ENCODE measurements around the gene MSI2.

The MSI2 gene

DNA sequence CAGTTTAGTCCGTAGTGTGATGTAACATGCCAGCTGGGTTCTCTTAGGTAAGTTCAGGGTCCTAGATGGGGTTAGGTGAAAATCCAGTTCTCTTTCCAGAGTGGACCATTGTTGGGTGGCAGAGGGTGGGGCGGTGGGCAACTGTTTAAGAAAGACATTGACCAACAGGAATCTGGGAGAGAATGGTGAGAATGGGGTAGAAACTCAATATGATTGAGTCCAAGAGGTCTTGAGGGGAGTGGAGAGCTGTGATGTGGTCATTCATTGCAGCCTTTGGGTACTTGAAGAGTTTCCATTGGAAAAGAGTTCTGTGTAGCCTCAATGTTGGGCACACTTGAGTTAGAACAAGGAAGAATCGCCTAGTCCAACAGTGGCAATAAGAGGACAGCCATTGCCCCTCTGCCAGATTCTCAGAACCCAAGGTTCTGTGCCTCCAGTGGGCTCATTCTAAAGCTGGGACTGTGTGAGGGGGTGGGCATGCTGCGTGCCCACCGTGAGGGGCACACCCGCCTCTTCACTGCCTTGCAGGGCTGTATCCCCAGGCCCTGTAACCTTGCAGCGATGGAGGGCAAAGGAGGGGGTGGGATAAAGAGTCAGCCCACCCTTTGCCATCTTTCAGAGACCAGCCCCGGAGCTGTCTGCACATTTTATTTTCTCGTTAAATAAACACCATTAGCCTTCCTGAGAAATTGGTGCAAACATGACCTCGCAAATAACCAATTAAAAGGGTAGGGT lies 280.6 kb downstream of the MSI2 start:
- no peak for TF ChIP-seq CREB1 (IDR thresholded peaks at IDR 0.05; ENCODE audit: low read depth)
- TF ChIP-seq, protein P1, sequence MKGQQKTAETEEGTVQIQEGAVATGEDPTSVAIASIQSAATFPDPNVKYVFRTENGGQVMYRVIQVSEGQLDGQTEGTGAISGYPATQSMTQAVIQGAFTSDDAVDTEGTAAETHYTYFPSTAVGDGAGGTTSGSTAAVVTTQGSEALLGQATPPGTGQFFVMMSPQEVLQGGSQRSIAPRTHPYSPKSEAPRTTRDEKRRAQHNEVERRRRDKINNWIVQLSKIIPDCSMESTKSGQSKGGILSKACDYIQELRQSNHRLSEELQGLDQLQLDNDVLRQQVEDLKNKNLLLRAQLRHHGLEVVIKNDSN (IDR thresholded peaks at IDR 0.05): no peak

DNA sequence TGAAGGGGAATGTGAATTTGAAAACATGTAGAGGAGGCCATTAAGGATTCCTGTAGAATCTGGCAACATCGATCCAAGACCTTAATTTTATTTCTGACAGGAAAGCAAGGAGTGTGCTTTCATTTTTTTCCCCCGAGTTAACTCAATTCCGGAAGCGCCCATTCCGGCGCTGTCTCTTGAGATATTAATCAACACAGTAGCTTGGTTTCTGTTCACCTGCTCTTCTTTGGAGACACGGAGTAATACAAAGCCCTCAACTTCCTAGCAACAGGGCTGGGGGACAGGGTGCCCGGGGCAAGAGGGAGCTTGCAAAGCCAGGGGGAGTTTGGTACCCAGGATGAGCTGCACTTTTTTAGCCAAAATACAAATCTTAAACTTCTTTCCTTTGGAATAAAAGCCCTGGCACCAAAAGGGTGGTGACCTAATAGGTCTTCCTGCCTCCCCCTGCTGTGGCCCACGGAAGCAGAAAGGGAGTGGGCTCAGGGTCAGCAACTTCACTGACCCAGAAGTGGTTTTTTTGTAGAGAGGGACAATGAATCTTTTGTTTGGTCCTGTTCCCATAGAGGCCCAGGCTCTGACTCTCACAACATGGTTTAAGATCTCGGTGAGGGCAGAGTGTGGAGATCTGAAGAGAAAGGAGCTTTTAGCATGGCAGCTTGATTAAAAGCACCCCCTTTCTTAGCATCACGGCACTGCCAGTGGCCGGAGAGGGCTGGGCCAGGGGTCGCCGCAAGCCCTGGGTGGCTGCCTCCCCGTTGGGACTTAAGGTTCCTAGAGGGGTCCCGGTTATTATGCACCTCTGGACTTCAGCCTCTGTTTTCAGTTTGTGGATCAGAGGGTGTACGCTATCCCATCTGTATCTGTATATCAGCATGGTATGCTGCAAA lies 281.4 kb downstream of the MSI2 start:
- TF ChIP-seq, protein P2, sequence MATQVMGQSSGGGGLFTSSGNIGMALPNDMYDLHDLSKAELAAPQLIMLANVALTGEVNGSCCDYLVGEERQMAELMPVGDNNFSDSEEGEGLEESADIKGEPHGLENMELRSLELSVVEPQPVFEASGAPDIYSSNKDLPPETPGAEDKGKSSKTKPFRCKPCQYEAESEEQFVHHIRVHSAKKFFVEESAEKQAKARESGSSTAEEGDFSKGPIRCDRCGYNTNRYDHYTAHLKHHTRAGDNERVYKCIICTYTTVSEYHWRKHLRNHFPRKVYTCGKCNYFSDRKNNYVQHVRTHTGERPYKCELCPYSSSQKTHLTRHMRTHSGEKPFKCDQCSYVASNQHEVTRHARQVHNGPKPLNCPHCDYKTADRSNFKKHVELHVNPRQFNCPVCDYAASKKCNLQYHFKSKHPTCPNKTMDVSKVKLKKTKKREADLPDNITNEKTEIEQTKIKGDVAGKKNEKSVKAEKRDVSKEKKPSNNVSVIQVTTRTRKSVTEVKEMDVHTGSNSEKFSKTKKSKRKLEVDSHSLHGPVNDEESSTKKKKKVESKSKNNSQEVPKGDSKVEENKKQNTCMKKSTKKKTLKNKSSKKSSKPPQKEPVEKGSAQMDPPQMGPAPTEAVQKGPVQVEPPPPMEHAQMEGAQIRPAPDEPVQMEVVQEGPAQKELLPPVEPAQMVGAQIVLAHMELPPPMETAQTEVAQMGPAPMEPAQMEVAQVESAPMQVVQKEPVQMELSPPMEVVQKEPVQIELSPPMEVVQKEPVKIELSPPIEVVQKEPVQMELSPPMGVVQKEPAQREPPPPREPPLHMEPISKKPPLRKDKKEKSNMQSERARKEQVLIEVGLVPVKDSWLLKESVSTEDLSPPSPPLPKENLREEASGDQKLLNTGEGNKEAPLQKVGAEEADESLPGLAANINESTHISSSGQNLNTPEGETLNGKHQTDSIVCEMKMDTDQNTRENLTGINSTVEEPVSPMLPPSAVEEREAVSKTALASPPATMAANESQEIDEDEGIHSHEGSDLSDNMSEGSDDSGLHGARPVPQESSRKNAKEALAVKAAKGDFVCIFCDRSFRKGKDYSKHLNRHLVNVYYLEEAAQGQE (IDR thresholded peaks at IDR 0.05; ENCODE audit: low read depth): no peak
- TF ChIP-seq CEBPB (IDR thresholded peaks at IDR 0.05) (no peak), EGR1 (IDR thresholded peaks at IDR 0.05) (no peak), ZBTB7A (IDR thresholded peaks at IDR 0.05; ENCODE audit: low read depth) (no peak), RAD21 (IDR thresholded peaks at IDR 0.05; ENCODE audit: low read depth) (no peak), EP300 (IDR thresholded peaks at IDR 0.05; ENCODE audit: borderline replicate concordance) (no peak), TCF12 (IDR thresholded peaks at IDR 0.05; ENCODE audit: low read depth) (no peak), NFIC (IDR thresholded peaks at IDR 0.05) (no peak), FOXM1 (IDR thresholded peaks at IDR 0.05; ENCODE audit: borderline replicate concordance, low read depth) (no peak), YY1 (IDR thresholded peaks at IDR 0.05; ENCODE audit: low read depth) (no peak), TAF1 (IDR thresholded peaks at IDR 0.05; ENCODE audit: low read depth) (no peak), TEAD4 (IDR thresholded peaks at IDR 0.05) (no peak), CREB1 (IDR thresholded peaks at IDR 0.05; ENCODE audit: low read depth) (no peak)
- TF ChIP-seq, protein P1 (IDR thresholded peaks at IDR 0.05): no peak
- TF ChIP-seq, protein P3, sequence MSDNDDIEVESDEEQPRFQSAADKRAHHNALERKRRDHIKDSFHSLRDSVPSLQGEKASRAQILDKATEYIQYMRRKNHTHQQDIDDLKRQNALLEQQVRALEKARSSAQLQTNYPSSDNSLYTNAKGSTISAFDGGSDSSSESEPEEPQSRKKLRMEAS (IDR thresholded peaks at IDR 0.05): no peak

DNA sequence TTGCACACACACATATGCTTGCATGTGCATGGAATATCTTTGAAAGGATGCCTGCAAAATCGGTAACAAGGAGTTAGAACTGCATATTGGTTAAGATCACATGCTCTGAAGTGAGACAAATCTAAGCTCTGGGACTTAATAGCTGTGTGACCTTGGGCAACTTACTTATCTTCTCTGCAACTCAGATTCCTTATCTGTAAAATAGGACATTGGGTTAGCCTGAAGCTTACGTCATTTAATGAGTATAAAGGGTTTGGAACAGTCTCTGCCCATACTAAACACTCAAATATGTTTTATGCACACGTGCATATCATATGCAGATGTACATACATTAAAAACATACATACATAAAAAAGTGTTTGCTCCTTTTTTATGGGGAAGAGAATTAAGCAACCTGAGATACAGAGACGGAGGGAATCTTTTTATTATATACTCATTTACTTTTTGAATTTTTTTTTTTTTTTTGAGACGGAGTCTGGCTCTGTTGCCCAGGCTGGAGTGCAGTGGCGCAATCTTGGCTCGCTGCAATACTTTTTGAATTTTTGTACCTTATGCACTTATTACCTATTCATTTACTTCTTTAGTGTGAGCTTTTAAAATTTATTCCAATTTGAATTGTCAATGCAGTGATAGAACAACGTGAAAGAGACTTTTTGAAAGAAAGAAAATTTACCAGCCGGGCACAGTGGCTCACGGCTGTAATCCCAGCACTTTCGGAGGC lies 282.6 kb downstream of the MSI2 start:
- TF ChIP-seq EP300 (IDR thresholded peaks at IDR 0.05; ENCODE audit: borderline replicate concordance) (no peak), CREB1 (IDR thresholded peaks at IDR 0.05; ENCODE audit: low read depth) (no peak), NFIC (IDR thresholded peaks at IDR 0.05) (no peak), EGR1 (IDR thresholded peaks at IDR 0.05) (no peak), TEAD4 (IDR thresholded peaks at IDR 0.05) (no peak), YY1 (IDR thresholded peaks at IDR 0.05; ENCODE audit: low read depth) (no peak), TAF1 (IDR thresholded peaks at IDR 0.05; ENCODE audit: low read depth) (no peak), RAD21 (IDR thresholded peaks at IDR 0.05; ENCODE audit: low read depth) (no peak), CEBPB (IDR thresholded peaks at IDR 0.05) (no peak), ZBTB7A (IDR thresholded peaks at IDR 0.05; ENCODE audit: low read depth) (no peak), FOXM1 (IDR thresholded peaks at IDR 0.05; ENCODE audit: borderline replicate concordance, low read depth) (no peak), TCF12 (IDR thresholded peaks at IDR 0.05; ENCODE audit: low read depth) (no peak)
- TF ChIP-seq, protein P3 (IDR thresholded peaks at IDR 0.05): no peak
- TF ChIP-seq, protein P2 (IDR thresholded peaks at IDR 0.05; ENCODE audit: low read depth): no peak
- TF ChIP-seq, protein P1 (IDR thresholded peaks at IDR 0.05): no peak

DNA sequence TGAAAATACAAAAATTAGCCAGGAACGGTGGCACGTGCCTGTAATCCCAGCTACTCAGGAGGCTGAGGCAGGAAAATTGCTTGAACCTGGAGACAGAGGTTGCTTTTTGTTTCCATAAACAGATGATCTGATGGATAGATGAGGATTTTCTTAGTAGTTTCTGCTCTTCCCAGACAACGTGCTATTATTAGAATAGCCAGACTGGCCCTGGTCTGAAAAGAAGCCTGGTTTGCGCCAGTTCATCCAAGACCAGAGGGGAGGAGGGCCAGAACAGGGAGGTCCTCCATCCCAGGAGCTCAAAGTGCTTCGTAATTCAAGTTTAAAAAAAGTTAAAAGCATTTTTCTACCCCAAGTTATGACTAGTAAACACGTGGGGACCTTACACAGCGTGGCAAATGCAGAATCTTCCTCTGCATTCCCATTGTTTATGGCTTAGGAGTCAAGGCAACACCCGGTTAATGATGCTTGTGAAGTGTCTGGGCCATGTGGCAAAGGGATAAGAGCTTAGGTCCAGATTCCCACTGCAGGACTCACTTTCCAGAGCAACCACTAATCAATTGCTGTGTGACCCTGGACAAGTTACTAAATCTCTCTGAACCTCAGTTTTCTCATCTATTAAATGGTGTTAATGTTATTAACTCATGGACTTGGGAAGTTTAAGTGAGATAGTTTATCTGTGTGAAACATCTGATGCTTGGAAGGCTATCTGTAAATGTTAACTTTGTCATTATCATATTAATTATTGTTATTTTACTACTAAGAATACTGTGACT lies 283.4 kb downstream of the MSI2 start:
- TF ChIP-seq YY1 (IDR thresholded peaks at IDR 0.05; ENCODE audit: low read depth): no peak

All from Ishikawa (cell line).